NCI-H748 (cell line): ENCODE data around the gene SHISA8.
"Not testable (repeated sequence)": the region's sequence is repeated elsewhere in the genome, so short reads cannot be mapped to it uniquely, and the experiment has no call there.

Source experiments
- DNase-seq: peaks from one replicate; lab custom pipeline; 2025; ENCODE audit not compliant: unreplicated experiment; lab: John Stamatoyannopoulos, UW

SHISA8 gene

GRCh38 chr22:41915035-41915785, at the start of gene SHISA8:
Gene SHISA8, minus strand, starts transcription at chr22:41915074. Its CDS starts 407 bp downstream, at chr22:41914667.
- peak; percentile 66 for DNase-seq

GRCh38 chr22:41964112-41964491, 49.2 kb upstream of the SHISA8 start:
- DNase-seq, result no peak

- DNase-seq, result no peak
These were observed 48.7 kb upstream of the SHISA8 start for GRCh38 chr22:41963453-41964111.

GRCh38 chr22:41957941-41958556, 43.2 kb upstream of the SHISA8 start:
- no peak for DNase-seq

GRCh38 chr22:41952713-41953112, 37.8 kb upstream of the SHISA8 start:
- DNase-seq, result no peak

- peak; percentile 47 for DNase-seq
These were observed 37.1 kb upstream of the SHISA8 start, which contains the start of gene SMIM45 for GRCh38 chr22:41951898-41952474. Gene SMIM45, plus strand, starts transcription at chr22:41952150.

GRCh38 chr22:41949297-41949965, 34.6 kb upstream of the SHISA8 start:
- DNase-seq, result no peak

GRCh38 chr22:41948928-41949296, 34.0 kb upstream of the SHISA8 start:
- not testable (repeated sequence) for DNase-seq

GRCh38 chr22:41948142-41948541, 33.3 kb upstream of the SHISA8 start:
- DNase-seq, result no peak

GRCh38 chr22:41947424-41948080, 32.7 kb upstream of the SHISA8 start:
- no peak for DNase-seq

- peak; percentile 98 for DNase-seq
These were observed 32.0 kb upstream of the SHISA8 start, which contains the start of gene CENPM for GRCh38 chr22:41946629-41947423. Gene CENPM, minus strand, starts transcription at chr22:41947152. Its CDS starts 76 bp downstream, at chr22:41947076.

GRCh38 chr22:41943661-41944209, 28.9 kb upstream of the SHISA8 start:
- DNase-seq, result no peak

GRCh38 chr22:41940832-41941765, 26.2 kb upstream of the SHISA8 start:
- DNase-seq, result peak; percentile 63

- peak; percentile 37 for DNase-seq
These were observed 25.3 kb upstream of the SHISA8 start for GRCh38 chr22:41939981-41940831.

GRCh38 chr22:41936894-41937169, 22.0 kb upstream of the SHISA8 start:
- DNase-seq, result no peak

- DNase-seq, result no peak
These were observed 20.6 kb upstream of the SHISA8 start for GRCh38 chr22:41935509-41935908.

- no peak for DNase-seq
These were observed 20.1 kb upstream of the SHISA8 start for GRCh38 chr22:41935015-41935351.
